ENCODE data around the gene PAM.

DNA sequence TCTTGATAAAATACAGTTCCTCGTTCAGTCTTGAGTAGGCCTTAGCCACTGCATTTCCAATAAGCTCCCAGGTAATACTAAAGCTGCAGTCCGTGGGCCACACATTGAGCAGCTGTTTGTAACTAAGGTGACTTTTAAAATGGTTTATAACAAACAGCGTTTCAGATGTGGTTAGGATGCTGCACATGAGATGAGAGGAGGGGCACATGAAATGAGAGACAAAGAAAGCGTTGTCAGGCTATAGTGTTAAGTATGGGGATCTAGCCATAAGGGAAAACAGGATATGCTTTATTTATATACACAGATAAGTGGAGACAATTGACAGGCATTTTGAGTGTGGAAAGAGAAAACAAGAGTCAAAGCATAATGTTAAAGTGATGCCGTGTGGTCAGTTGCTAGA, 89.9 kb downstream of the PAM start:
- TF ChIP-seq, protein P1, sequence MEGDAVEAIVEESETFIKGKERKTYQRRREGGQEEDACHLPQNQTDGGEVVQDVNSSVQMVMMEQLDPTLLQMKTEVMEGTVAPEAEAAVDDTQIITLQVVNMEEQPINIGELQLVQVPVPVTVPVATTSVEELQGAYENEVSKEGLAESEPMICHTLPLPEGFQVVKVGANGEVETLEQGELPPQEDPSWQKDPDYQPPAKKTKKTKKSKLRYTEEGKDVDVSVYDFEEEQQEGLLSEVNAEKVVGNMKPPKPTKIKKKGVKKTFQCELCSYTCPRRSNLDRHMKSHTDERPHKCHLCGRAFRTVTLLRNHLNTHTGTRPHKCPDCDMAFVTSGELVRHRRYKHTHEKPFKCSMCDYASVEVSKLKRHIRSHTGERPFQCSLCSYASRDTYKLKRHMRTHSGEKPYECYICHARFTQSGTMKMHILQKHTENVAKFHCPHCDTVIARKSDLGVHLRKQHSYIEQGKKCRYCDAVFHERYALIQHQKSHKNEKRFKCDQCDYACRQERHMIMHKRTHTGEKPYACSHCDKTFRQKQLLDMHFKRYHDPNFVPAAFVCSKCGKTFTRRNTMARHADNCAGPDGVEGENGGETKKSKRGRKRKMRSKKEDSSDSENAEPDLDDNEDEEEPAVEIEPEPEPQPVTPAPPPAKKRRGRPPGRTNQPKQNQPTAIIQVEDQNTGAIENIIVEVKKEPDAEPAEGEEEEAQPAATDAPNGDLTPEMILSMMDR (IDR thresholded peaks at IDR 0.05; ENCODE audit: poor library complexity, severe bottlenecking), result no peak
- TF ChIP-seq EZH2 (IDR thresholded peaks at IDR 0.05; ENCODE audit: borderline replicate concordance, insufficient read depth, low read length, poor library complexity, severe bottlenecking) (no peak), POLR2AphosphoS5 (IDR thresholded peaks at IDR 0.05) (peak; percentile 23), EP300 (conservative IDR thresholded peaks at IDR 0.05; ENCODE audit: poor library complexity, severe bottlenecking) (no peak), TAF1 (IDR thresholded peaks at IDR 0.05; ENCODE audit: low read depth) (no peak)
- TF ChIP-seq, protein P2, sequence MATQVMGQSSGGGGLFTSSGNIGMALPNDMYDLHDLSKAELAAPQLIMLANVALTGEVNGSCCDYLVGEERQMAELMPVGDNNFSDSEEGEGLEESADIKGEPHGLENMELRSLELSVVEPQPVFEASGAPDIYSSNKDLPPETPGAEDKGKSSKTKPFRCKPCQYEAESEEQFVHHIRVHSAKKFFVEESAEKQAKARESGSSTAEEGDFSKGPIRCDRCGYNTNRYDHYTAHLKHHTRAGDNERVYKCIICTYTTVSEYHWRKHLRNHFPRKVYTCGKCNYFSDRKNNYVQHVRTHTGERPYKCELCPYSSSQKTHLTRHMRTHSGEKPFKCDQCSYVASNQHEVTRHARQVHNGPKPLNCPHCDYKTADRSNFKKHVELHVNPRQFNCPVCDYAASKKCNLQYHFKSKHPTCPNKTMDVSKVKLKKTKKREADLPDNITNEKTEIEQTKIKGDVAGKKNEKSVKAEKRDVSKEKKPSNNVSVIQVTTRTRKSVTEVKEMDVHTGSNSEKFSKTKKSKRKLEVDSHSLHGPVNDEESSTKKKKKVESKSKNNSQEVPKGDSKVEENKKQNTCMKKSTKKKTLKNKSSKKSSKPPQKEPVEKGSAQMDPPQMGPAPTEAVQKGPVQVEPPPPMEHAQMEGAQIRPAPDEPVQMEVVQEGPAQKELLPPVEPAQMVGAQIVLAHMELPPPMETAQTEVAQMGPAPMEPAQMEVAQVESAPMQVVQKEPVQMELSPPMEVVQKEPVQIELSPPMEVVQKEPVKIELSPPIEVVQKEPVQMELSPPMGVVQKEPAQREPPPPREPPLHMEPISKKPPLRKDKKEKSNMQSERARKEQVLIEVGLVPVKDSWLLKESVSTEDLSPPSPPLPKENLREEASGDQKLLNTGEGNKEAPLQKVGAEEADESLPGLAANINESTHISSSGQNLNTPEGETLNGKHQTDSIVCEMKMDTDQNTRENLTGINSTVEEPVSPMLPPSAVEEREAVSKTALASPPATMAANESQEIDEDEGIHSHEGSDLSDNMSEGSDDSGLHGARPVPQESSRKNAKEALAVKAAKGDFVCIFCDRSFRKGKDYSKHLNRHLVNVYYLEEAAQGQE (IDR thresholded peaks at IDR 0.05; ENCODE audit: borderline replicate concordance), result no peak

Measured in neural cell (in vitro differentiated cells).